Stomach (tissue), 4 donors: ENCODE data around the gene NUB1.

Source experiments
- CTCF ChIP-seq, 7 experiments: fragments of 450-650 bp in 4 of 7; fragments of 200-600 bp in 3 of 7; sonication (generic) in 3 of 7; IDR thresholded peaks; one replicate each; pipeline ENCODE4 v1.5.1; 2016 to 2019; ENCODE audit warnings: antibody characterized with exemption in 7 of 7, control low read depth in 2 of 7, mild to moderate bottlenecking in 1 of 7
- POLR2A ChIP-seq, 4 donors: fragments of 450-650 bp; IDR thresholded peaks; one replicate each; pipeline ENCODE4 v1.6.1; 2016; ENCODE audit warnings: antibody characterized with exemption in 4 of 4, control low read depth in 2 of 4, mild to moderate bottlenecking in 1 of 4, moderate library complexity in 1 of 4

GRCh38 chr7:151398446-151399304 lies 57.1 kb downstream of the NUB1 start:
- no peak for TF ChIP-seq CTCF (IDR thresholded peaks at IDR 0.05)
- no peak for TF ChIP-seq POLR2A (IDR thresholded peaks at IDR 0.05)
